HEK293 (cell line): Measurements from ENCODE around the gene TBL1Y.

ENCODE experiments used
- CTCF ChIA-PET: fragments of 350-600 bp; formaldehyde crosslinking; extraction: SDS; loops from one replicate; lab custom pipeline; 2021; ENCODE audit warnings: antibody characterized with exemption; lab: Yijun Ruan, JAX
- POLR2A ChIA-PET: fragments of 300-600 bp; formaldehyde crosslinking; extraction: SDS; loops from one replicate; lab custom pipeline; 2020; ENCODE audit warnings: antibody characterized with exemption, inconsistent platforms; lab: Yijun Ruan, JAX
- H3K27ac ChIP-seq: fragments of 200-500 bp; sonication (Bioruptor generic); 2 replicates; pipeline ENCODE4 v1.5.1; 2014; ENCODE audit warnings: low read depth, low read length, control low read depth, inconsistent platforms; ENCODE audit errors: extremely low read depth
- H3K36me3 ChIP-seq, 2 experiments: fragments of 200-500 bp in 1 of 2; sonication (Bioruptor generic) in 1 of 2; 1 replicate in 1 of 2; 2 replicates in 1 of 2; pipeline ENCODE4 v1.5.1; 2014 to 2017; ENCODE audit warnings: inconsistent platforms in 2 of 2, low read length in 2 of 2; ENCODE audit not compliant: control insufficient read depth in 2 of 2, insufficient read depth in 1 of 2
- H3K4me1 ChIP-seq: fragments of 200-500 bp; sonication (Bioruptor generic); 2 replicates; pipeline ENCODE4 v1.5.1; 2014; ENCODE audit warnings: mild to moderate bottlenecking, low read length, inconsistent platforms; ENCODE audit not compliant: control insufficient read depth, insufficient read depth
- H3K4me3 ChIP-seq: 2 replicates; pipeline ENCODE4 v1.5.1; 2011; ENCODE audit warnings: low read depth, mild to moderate bottlenecking, control low read depth, low read length, moderate library complexity
- H3K9me3 ChIP-seq: fragments of 200-500 bp; sonication (Bioruptor generic); 2 replicates; pipeline ENCODE4 v1.5.1; 2014; ENCODE audit warnings: low read depth, low read length, inconsistent platforms; ENCODE audit not compliant: control insufficient read depth, insufficient read depth
- GFI1B ChIP-seq: fragments of 450-650 bp; formaldehyde crosslinking; IDR thresholded peaks from 2 replicates; pipeline ENCODE4 v1.5.1; 2016; ENCODE audit warnings: missing biosample characterization, missing genetic modification characterization
- GLIS2 ChIP-seq: fragments of 450-650 bp; formaldehyde crosslinking; IDR thresholded peaks from 2 replicates; pipeline ENCODE4 v1.5.1; 2016; ENCODE audit warnings: missing biosample characterization, missing genetic modification characterization
- KLF1 ChIP-seq: fragments of 450-650 bp; formaldehyde crosslinking; IDR thresholded peaks from 2 replicates; pipeline ENCODE4 v1.5.1; 2016; ENCODE audit warnings: missing biosample characterization, missing genetic modification characterization
- KLF10 ChIP-seq: fragments of 450-650 bp; IDR thresholded peaks from 2 replicates; pipeline ENCODE4 v1.5.1; 2018; ENCODE audit warnings: missing biosample characterization, mild to moderate bottlenecking, missing genetic modification characterization
- KLF9 ChIP-seq: fragments of 450-650 bp; formaldehyde crosslinking; IDR thresholded peaks from 2 replicates; pipeline ENCODE4 v1.5.1; 2016; ENCODE audit warnings: missing biosample characterization, missing genetic modification characterization, low read depth
- PRDM2 ChIP-seq: fragments of 450-650 bp; formaldehyde crosslinking; IDR thresholded peaks from 2 replicates; pipeline ENCODE4 v1.5.1; 2016; ENCODE audit warnings: missing biosample characterization, missing genetic modification characterization, borderline replicate concordance
- RBAK ChIP-seq: fragments of 450-650 bp; formaldehyde crosslinking; IDR thresholded peaks from 2 replicates; pipeline ENCODE4 v1.5.1; 2016; ENCODE audit warnings: missing biosample characterization, missing genetic modification characterization
- SP2 ChIP-seq: fragments of 450-650 bp; formaldehyde crosslinking; IDR thresholded peaks from 2 replicates; pipeline ENCODE4 v1.5.1; 2016; ENCODE audit warnings: missing biosample characterization, missing genetic modification characterization
- ZBTB10 ChIP-seq: fragments of 450-650 bp; formaldehyde crosslinking; IDR thresholded peaks from 2 replicates; pipeline ENCODE4 v1.5.1; 2016; ENCODE audit warnings: missing biosample characterization, missing genetic modification characterization
- ZFP41 ChIP-seq: fragments of 450-650 bp; formaldehyde crosslinking; IDR thresholded peaks from 2 replicates; pipeline ENCODE4 v1.5.1; 2016; ENCODE audit warnings: missing biosample characterization, missing genetic modification characterization, borderline replicate concordance
- ZNF10 ChIP-seq: fragments of 450-650 bp; formaldehyde crosslinking; IDR thresholded peaks from 2 replicates; pipeline ENCODE4 v1.5.1; 2017; ENCODE audit warnings: missing biosample characterization, missing genetic modification characterization
- ZNF16 ChIP-seq: fragments of 450-650 bp; formaldehyde crosslinking; IDR thresholded peaks from 2 replicates; pipeline ENCODE4 v1.5.1; 2016; ENCODE audit warnings: low read depth, missing biosample characterization, missing genetic modification characterization
- ZNF18 ChIP-seq: fragments of 450-650 bp; formaldehyde crosslinking; IDR thresholded peaks from 2 replicates; pipeline ENCODE4 v1.5.1; 2016; ENCODE audit warnings: missing biosample characterization, missing genetic modification characterization
- ZNF2 ChIP-seq: fragments of 450-650 bp; formaldehyde crosslinking; IDR thresholded peaks from 2 replicates; pipeline ENCODE4 v1.5.1; 2016; ENCODE audit warnings: missing biosample characterization, missing genetic modification characterization
- ZNF274 ChIP-seq, 2 experiments: fragments of 200-500 bp in 1 of 2; fragments of 450-650 bp in 1 of 2; sonication (Bioruptor generic) in 1 of 2; formaldehyde crosslinking in 1 of 2; IDR thresholded peaks; 2 replicates each; pipeline versions ENCODE4 v1.5.1 to v1.6.1; 2014 to 2016; ENCODE audit warnings: borderline replicate concordance in 1 of 2, inconsistent platforms in 1 of 2, low read length in 1 of 2, missing biosample characterization in 1 of 2, missing genetic modification characterization in 1 of 2
- ZNF398 ChIP-seq: fragments of 450-650 bp; formaldehyde crosslinking; IDR thresholded peaks from 2 replicates; pipeline ENCODE4 v1.5.1; 2017; ENCODE audit warnings: missing biosample characterization, missing genetic modification characterization
- ZNF623 ChIP-seq: fragments of 450-650 bp; formaldehyde crosslinking; IDR thresholded peaks from 2 replicates; pipeline ENCODE4 v1.5.1; 2016; ENCODE audit warnings: missing biosample characterization, missing genetic modification characterization
- ZNF629 ChIP-seq: fragments of 450-650 bp; formaldehyde crosslinking; IDR thresholded peaks from 2 replicates; pipeline ENCODE4 v1.5.1; 2017; ENCODE audit warnings: missing biosample characterization, missing genetic modification characterization
- ZNF664 ChIP-seq: fragments of 450-650 bp; formaldehyde crosslinking; IDR thresholded peaks from 2 replicates; pipeline ENCODE4 v1.5.1; 2016; ENCODE audit warnings: missing biosample characterization, missing genetic modification characterization
- ZNF692 ChIP-seq: fragments of 450-650 bp; formaldehyde crosslinking; IDR thresholded peaks from 2 replicates; pipeline ENCODE4 v1.5.1; 2016; ENCODE audit warnings: missing biosample characterization, missing genetic modification characterization
- ZNF830 ChIP-seq: fragments of 450-650 bp; IDR thresholded peaks from 2 replicates; pipeline ENCODE4 v1.5.0; 2018; ENCODE audit warnings: missing biosample characterization, missing genetic modification characterization, low read depth, mild to moderate bottlenecking, moderate library complexity
- ZNF837 ChIP-seq: fragments of 450-650 bp; formaldehyde crosslinking; IDR thresholded peaks from 2 replicates; pipeline ENCODE4 v1.5.1; 2016; ENCODE audit warnings: missing biosample characterization, missing genetic modification characterization
- ZSCAN16 ChIP-seq: fragments of 450-650 bp; formaldehyde crosslinking; IDR thresholded peaks from 2 replicates; pipeline ENCODE4 v1.5.1; 2016; ENCODE audit warnings: missing biosample characterization, missing genetic modification characterization

The TBL1Y gene

GRCh38 chrY:6967736-6968135 lies 57.2 kb downstream of the TBL1Y start:
- no peaks in the 10 kb centered on the region for H3K36me3 ChIP-seq
- no peak overlapping the region for H3K4me3 ChIP-seq
- no peaks in the 10 kb centered on the region for H3K4me1 ChIP-seq
- no peaks in the 10 kb centered on the region for H3K9me3 ChIP-seq
- no peak overlapping the region for H3K27ac ChIP-seq
- ChIA-PET POLR2A (no interaction called here), CTCF (no interaction called here)
- TF ChIP-seq RBAK: no peak
- TF ChIP-seq GLIS2 (tag by site-specific recombination): no peak
- TF ChIP-seq SP2 (tag by site-specific recombination): no peak
- TF ChIP-seq ZNF629 (tag by site-specific recombination): no peak
- TF ChIP-seq ZNF398 (tag by site-specific recombination): no peak
- no peak for TF ChIP-seq ZBTB10 (tag by site-specific recombination)
- TF ChIP-seq ZNF664: no peak

- Histone ChIP-seq H3K9me3 (no peaks in the 10 kb centered on the region), H3K4me3 (no peak overlapping the region), H3K27ac (no peak overlapping the region), H3K4me1 (no peaks in the 10 kb centered on the region), H3K36me3 (no peaks in the 10 kb centered on the region)
- POLR2A ChIA-PET: no interaction called here
- CTCF ChIA-PET: no interaction called here
- TF ChIP-seq ZNF274 (IDR thresholded peaks at IDR 0.05; ENCODE audit: low read length) (no peak), ZNF274 (tag by site-specific recombination; IDR thresholded peaks at IDR 0.05; ENCODE audit: borderline replicate concordance) (no peak), ZNF2 (no peak), ZNF16 (tag by site-specific recombination) (no peak), KLF1 (no peak), ZNF10 (no peak), ZNF18 (tag by site-specific recombination) (no peak), ZSCAN16 (no peak), KLF9 (no peak), ZNF623 (tag by site-specific recombination) (no peak), KLF10 (tag by site-specific recombination) (no peak), PRDM2 (tag by site-specific recombination) (no peak), ZFP41 (tag by site-specific recombination) (no peak), ZNF837 (no peak), ZNF692 (tag by site-specific recombination) (no peak), GFI1B (tag by site-specific recombination) (no peak), ZNF830 (no peak)
Measured at GRCh38 chrY:6968191-6968590, 57.7 kb downstream of the TBL1Y start.
